Heart right ventricle (tissue), 16 donors: ENCODE measurements around the gene NRIP1. TPM values are rescaled to one million over a fixed set of nuclear protein-coding genes. Genes with fewer than 3 reads are reported as not detected.

Experiments
- ATAC-seq, 8 donors: fragments of 200-7000 bp; cut with Tn5 transposase; one replicate each; pipeline ENCODE4 v1.9.1; 2020; ENCODE audit warnings: mild to moderate bottlenecking in 8 of 8, moderate library complexity in 8 of 8, moderate number of reproducible peaks in 1 of 8
- DNase-seq, 2 donors: peaks; one replicate each; pipeline ENCODE4 v3.0.0-alpha.2; 2020
- H3K27ac ChIP-seq, 10 donors: fragments of 200-600 bp; sonication (generic) in 2 of 10; one replicate each; pipeline versions ENCODE4 v1.5.0 to v1.8.0; 2020 to 2022; ENCODE audit warnings: mild to moderate bottlenecking in 3 of 10
- H3K27me3 ChIP-seq, 7 donors: fragments of 200-600 bp; one replicate each; pipeline ENCODE4 v1.8.0; 2021 to 2022; ENCODE audit warnings: mild to moderate bottlenecking in 2 of 7
- H3K36me3 ChIP-seq, 9 donors: fragments of 200-600 bp; sonication (generic) in 1 of 9; one replicate each; pipeline versions ENCODE4 v1.5.0 to v1.8.0; 2020 to 2022; ENCODE audit warnings: mild to moderate bottlenecking in 2 of 9
- H3K4me1 ChIP-seq, 9 donors: fragments of 200-600 bp; sonication (generic) in 1 of 9; one replicate each; pipeline versions ENCODE4 v1.5.0 to v1.8.0; 2020 to 2022; ENCODE audit warnings: mild to moderate bottlenecking in 4 of 9
- H3K4me3 ChIP-seq, 10 donors: fragments of 200-600 bp; sonication (generic) in 2 of 10; one replicate each; pipeline versions ENCODE4 v1.5.0 to v1.8.0; 2020 to 2022; ENCODE audit warnings: mild to moderate bottlenecking in 7 of 10, moderate library complexity in 2 of 10
- H3K9me3 ChIP-seq, 11 donors: fragments of 200-600 bp in 10 of 11; sonication (generic) in 2 of 11; one replicate each; pipeline versions ENCODE4 v1.5.0 to v1.8.0; 2013 to 2022; ENCODE audit warnings: mild to moderate bottlenecking in 2 of 11, control low read depth in 1 of 11, moderate library complexity in 1 of 11
- WGBS, 2 donors: extraction: QIAGEN DNeasy Blood & Tissue Kit; methylation state at CpG; one replicate each; pipeline ENCODE4 v1.1.7; 2013; ENCODE audit warnings: inconsistent platforms in 1 of 2; 5-methylcytosine and 5-hydroxymethylcytosine counted together
- intact Hi-C, 10 donors: fragments of 100-400 bp; cut with DNase I; formaldehyde crosslinking; loops; one replicate each; pipeline versions ENCODE4 v1.11.1 to v1.14.2; 2022
- polyA plus RNA-seq, 2 donors: library from polyadenylated mRNA; stranded (reverse); fragments of 200-250 nt; gene quantifications; one replicate each; pipeline ENCODE4 v1.2.3, GENCODE V29; 2013
- total RNA-seq, 10 donors: library from RNA; stranded (reverse); fragmentation: NEBNext Ultra II Directional in 3 of 10; extraction: Animal tissue kit (Norgen Biotek cat#: 25700) in 3 of 10; gene quantifications; one replicate each; pipeline versions ENCODE4 v1.2.1 to v1.2.4, GENCODE V29; 2021 to 2023
- TF ChIP-seq, protein P1 (sequence below), 9 donors: fragments of 200-600 bp; sonication (generic) in 2 of 9; IDR thresholded peaks; one replicate each; pipeline versions ENCODE4 v1.5.0 to v1.8.0; 2021 to 2022; ENCODE audit warnings: antibody characterized with exemption in 9 of 9, mild to moderate bottlenecking in 5 of 9, moderate library complexity in 1 of 9
- donor health status: Arrhythmogenic right ventricular cardiomyopathy.
- donor health status: ischemic (EF 13 %, LVEDD 7.1; RV severe dilation, severe dysfunction).
- donor health status: healthy with polysubstance abuse.
- donor health status: DM: no; HTN: yes; CAD: no.
- donor health status: DM: no; HTN: no; CAD: no.
- donor health status: ischemic (EF 25% LVEDD 6.9; RV normal size, moderate dysfunction).
- donor health status: ischemic (EF 25% LVEDD 5.7; RV mildly dilated, moderate dysfunction).
- donor health status: healthy.
- donor health status: DM: yes; HTN: yes; CAD: no.
- donor health status: Ischemic cardiomyopathy.
- donor health status: ischemic (EF 35%, LVEDD 5.7; RV mildly dilated, moderate dysfunction).
- donor health status: nonischemic (EF 11% LVEDD 7.7; RV severe dilation, severe dysfunction).
- donor health status: DM: yes; HTN: yes; CAD: no.
- donor health status: PGD.
- donor health status: ischemic (EF 29% LVEDD 5.4; RV normal size, mild dysfunction).
- donor health status: nonischemic (EF 23%, LVEDD 6.1; RV moderate dilation, normal function).

Gene NRIP1
- total and polyA plus RNA-seq, 12 donors = 3.2 to 40.3 (median 17.4) TPM

DNA sequence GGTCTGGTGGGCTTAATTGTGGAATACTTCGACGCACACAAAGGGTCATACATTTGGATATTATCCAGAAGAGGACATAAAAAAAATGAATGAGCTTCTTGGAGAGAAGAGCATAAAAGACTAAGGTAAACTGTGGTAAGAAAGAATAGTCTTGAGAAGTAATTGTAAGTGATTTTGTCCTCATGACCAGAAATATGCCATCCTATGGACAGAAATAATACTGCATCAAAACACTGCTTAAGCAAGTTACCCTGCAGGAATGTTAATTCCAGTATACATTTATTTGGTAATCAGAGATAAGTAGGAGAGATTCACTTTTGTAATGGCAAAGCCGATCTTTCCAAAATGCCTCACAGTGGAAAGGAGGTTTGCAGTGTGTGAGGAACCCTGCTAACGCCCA is 111.9 kb downstream of the NRIP1 start:
- intact Hi-C loops = no loop called here
- no peak for ATAC-seq
- no peak overlapping the region for H3K4me3 ChIP-seq

GRCh38 chr21:14949603-14950002 is 115.2 kb downstream of the NRIP1 start:
- Histone ChIP-seq H3K36me3 (no peaks in the 10 kb centered on the region), H3K4me1 (no peaks in the 10 kb centered on the region), H3K27me3 (no peaks in the 10 kb centered on the region), H3K27ac (no peak overlapping the region), H3K9me3 (peaks cover 0 to 19% (median 4%) of the 10 kb centered on the region in 11 donors), H3K4me3 (no peak overlapping the region)
- intact Hi-C loops = no loop called here
- TF ChIP-seq, protein P1, sequence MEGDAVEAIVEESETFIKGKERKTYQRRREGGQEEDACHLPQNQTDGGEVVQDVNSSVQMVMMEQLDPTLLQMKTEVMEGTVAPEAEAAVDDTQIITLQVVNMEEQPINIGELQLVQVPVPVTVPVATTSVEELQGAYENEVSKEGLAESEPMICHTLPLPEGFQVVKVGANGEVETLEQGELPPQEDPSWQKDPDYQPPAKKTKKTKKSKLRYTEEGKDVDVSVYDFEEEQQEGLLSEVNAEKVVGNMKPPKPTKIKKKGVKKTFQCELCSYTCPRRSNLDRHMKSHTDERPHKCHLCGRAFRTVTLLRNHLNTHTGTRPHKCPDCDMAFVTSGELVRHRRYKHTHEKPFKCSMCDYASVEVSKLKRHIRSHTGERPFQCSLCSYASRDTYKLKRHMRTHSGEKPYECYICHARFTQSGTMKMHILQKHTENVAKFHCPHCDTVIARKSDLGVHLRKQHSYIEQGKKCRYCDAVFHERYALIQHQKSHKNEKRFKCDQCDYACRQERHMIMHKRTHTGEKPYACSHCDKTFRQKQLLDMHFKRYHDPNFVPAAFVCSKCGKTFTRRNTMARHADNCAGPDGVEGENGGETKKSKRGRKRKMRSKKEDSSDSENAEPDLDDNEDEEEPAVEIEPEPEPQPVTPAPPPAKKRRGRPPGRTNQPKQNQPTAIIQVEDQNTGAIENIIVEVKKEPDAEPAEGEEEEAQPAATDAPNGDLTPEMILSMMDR (IDR thresholded peaks at IDR 0.05) = no peak
- 79 to 86% methylated on average over 4 of the region's 4 CpGs for WGBS, 2 donors
- DNase-seq (no peak), ATAC-seq (no peak)

More for the DNA sequence above, 111.9 kb downstream of the NRIP1 start:
- DNase-seq = no peak
- WGBS, 2 donors = 98 to 99% methylated on average over 4 of the region's 4 CpGs
- Histone ChIP-seq H3K4me1 (peaks cover 0 to 5% (median 0%) of the 10 kb centered on the region in 9 donors), H3K36me3 (no peaks in the 10 kb centered on the region), H3K9me3 (peaks cover 0 to 12% (median 4%) of the 10 kb centered on the region in 11 donors), H3K27ac (no peak overlapping the region), H3K27me3 (no peaks in the 10 kb centered on the region)
- TF ChIP-seq, protein P1 (IDR thresholded peaks at IDR 0.05) = no peak

DNA sequence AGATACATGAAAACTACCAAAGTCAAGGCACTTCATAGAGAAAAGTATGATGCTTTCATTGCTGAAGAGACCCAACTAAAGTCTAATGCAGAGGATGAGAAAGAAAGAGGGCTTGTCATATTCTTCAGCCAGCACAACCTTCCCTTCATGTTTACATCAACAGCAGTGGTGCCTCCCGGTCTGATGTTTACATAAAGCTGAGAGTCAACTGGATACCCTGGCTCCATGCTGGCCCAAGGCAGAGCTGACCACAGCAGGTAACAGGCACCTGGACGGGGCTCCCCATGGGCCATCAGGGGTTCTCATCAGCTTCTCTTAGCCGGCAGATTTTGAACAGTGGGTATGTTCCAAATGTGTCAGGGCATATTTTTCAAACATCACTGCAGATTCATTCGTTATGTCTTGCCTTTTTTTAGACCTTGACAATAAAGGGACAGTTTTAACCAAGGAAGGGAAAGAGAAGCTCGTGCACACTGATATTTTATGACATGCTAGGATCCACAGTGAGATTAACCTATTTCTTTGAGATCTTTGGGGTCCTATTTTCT is 117.1 kb downstream of the NRIP1 start:
- Histone ChIP-seq H3K4me1 (peaks cover 0 to 10% (median 0%) of the 10 kb centered on the region in 9 donors), H3K27ac (no peak overlapping the region), H3K27me3 (no peaks in the 10 kb centered on the region), H3K9me3 (peaks cover 0 to 19% (median 4%) of the 10 kb centered on the region in 11 donors), H3K4me3 (no peak overlapping the region), H3K36me3 (no peaks in the 10 kb centered on the region)
- DNase-seq = no peak
- 59 to 67% methylated on average over 5 of the region's 5 CpGs for WGBS, 2 donors
- TF ChIP-seq, protein P1 (IDR thresholded peaks at IDR 0.05) = no peak
- intact Hi-C loops = no loop called here
- no peak for ATAC-seq

- Histone ChIP-seq H3K27me3 (no peaks in the 10 kb centered on the region), H3K4me3 (no peak overlapping the region), H3K36me3 (no peaks in the 10 kb centered on the region), H3K4me1 (peaks cover 0 to 14% (median 0%) of the 10 kb centered on the region in 9 donors), H3K9me3 (peaks cover 0 to 19% (median 4%) of the 10 kb centered on the region in 11 donors), H3K27ac (no peak overlapping the region)
- intact Hi-C loops = no loop called here
- ATAC-seq (no peak), DNase-seq (no peak)
- TF ChIP-seq, protein P1 (IDR thresholded peaks at IDR 0.05) = no peak
- 90% methylated on average over 3 of the region's 3 CpGs for WGBS, 2 donors
These were observed 119.6 kb downstream of the NRIP1 start for GRCh38 chr21:14945176-14945575.
